Fibroblast of lung (primary cell): ENCODE results near the gene IVD.

Source experiments
- EZH2 ChIP-seq: IDR thresholded peaks from 2 replicates; pipeline ENCODE4 v1.5.1; 2012; ENCODE audit warnings: low read length, control low read depth, mild to moderate bottlenecking; ENCODE audit errors: missing control alignments
- TF ChIP-seq, protein P1 (sequence below), 2 donors: IDR thresholded peaks in 1 of 2; conservative IDR thresholded peaks in 1 of 2; 1 replicate in 1 of 2; 2 replicates in 1 of 2; pipeline ENCODE4 v1.5.1; 2011 to 2012; ENCODE audit warnings: low read length in 2 of 2, control low read depth in 1 of 2, inconsistent platforms in 1 of 2, low read depth in 1 of 2, mild to moderate bottlenecking in 1 of 2

DNA sequence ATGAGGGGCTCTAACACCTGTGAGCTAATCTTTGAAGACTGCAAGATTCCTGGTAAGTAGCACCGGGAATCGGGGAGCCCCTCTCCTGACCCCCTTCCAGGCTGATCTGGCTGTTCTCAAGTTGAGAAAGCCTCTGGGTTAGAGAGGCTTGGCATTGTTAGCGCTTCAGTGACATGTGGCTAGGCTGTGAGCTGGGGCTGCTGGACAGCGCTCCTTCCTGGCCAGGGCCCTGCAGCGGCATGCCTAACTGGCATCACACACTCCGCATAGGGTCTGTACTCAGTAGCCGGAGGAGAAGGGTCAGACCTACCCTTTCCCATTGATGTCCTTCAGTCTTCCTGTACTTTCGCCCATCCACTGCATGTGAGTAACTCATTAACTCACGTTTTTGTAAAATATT is 7.4 kb downstream of the IVD start:
- TF ChIP-seq, protein P1, sequence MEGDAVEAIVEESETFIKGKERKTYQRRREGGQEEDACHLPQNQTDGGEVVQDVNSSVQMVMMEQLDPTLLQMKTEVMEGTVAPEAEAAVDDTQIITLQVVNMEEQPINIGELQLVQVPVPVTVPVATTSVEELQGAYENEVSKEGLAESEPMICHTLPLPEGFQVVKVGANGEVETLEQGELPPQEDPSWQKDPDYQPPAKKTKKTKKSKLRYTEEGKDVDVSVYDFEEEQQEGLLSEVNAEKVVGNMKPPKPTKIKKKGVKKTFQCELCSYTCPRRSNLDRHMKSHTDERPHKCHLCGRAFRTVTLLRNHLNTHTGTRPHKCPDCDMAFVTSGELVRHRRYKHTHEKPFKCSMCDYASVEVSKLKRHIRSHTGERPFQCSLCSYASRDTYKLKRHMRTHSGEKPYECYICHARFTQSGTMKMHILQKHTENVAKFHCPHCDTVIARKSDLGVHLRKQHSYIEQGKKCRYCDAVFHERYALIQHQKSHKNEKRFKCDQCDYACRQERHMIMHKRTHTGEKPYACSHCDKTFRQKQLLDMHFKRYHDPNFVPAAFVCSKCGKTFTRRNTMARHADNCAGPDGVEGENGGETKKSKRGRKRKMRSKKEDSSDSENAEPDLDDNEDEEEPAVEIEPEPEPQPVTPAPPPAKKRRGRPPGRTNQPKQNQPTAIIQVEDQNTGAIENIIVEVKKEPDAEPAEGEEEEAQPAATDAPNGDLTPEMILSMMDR (conservative IDR thresholded peaks at IDR 0.05 in 1 of 2, IDR thresholded peaks at IDR 0.05 in 1 of 2; ENCODE audit: low read depth in 1 of 2, low read length in 2 of 2) = no peak
- TF ChIP-seq EZH2 = no peak
